ENCODE results near the gene CT45A2.
"Not testable (repeated sequence)": the region's sequence is repeated elsewhere in the genome, so short reads cannot be mapped to it uniquely, and the experiment has no call there.

CT45A2 gene

GRCh38 chrX:135819912-135820311 is at the start of gene CT45A2:
CT45A2 (minus strand) TSS chrX:135820012; CDS start chrX:135816265, 3,747 bp downstream.
- H3K4me3 ChIP-seq (replicated peaks in 1 of 2; ENCODE audit: low read depth in 2 of 2, low read length in 2 of 2); DNase-seq (ENCODE audit: low read depth in 2 of 2): not testable (repeated sequence)

- DNase-seq (ENCODE audit: low read depth in 2 of 2); H3K4me3 ChIP-seq (replicated peaks in 1 of 2; ENCODE audit: low read depth in 2 of 2, low read length in 2 of 2): not testable (repeated sequence)
Measured at GRCh38 chrX:135854438-135854837, 34.6 kb upstream of the CT45A2 start, which contains the start of gene CT45A8. CT45A8 (minus strand) TSS chrX:135854538; CDS start chrX:135850783, 3,755 bp downstream.

- not testable (repeated sequence) for H3K4me3 ChIP-seq (replicated peaks in 1 of 2; ENCODE audit: low read depth in 2 of 2, low read length in 2 of 2); DNase-seq (ENCODE audit: low read depth in 2 of 2)
Measured at GRCh38 chrX:135837180-135837579, 17.4 kb upstream of the CT45A2 start, which contains the start of gene CT45A7. CT45A7 (minus strand) TSS chrX:135837280; CDS start chrX:135833533, 3,747 bp downstream.

GRCh38 chrX:135802687-135803086 is 17.1 kb downstream of the CT45A2 start, which contains the start of gene CT45A6:
CT45A6 (minus strand) TSS chrX:135802787; CDS start chrX:135798993, 3,794 bp downstream.
- not testable (repeated sequence) for DNase-seq (ENCODE audit: low read depth in 2 of 2); H3K4me3 ChIP-seq (replicated peaks in 1 of 2; ENCODE audit: low read depth in 2 of 2, low read length in 2 of 2)

GRCh38 chrX:135785403-135785802 is 34.4 kb downstream of the CT45A2 start, which contains the start of gene CT45A5:
CT45A5 (minus strand) TSS chrX:135785503; CDS start chrX:135781729, 3,774 bp downstream.
- H3K4me3 ChIP-seq (replicated peaks in 1 of 2; ENCODE audit: low read depth in 2 of 2, low read length in 2 of 2); DNase-seq (ENCODE audit: low read depth in 2 of 2): not testable (repeated sequence)

GRCh38 chrX:135768091-135768490 is 51.7 kb downstream of the CT45A2 start, which contains the start of gene CT45A3:
CT45A3 (minus strand) TSS chrX:135768191; CDS start chrX:135764444, 3,747 bp downstream.
- H3K4me3 ChIP-seq (replicated peaks in 1 of 2; ENCODE audit: low read depth in 2 of 2, low read length in 2 of 2); DNase-seq (ENCODE audit: low read depth in 2 of 2): not testable (repeated sequence)

Measured in cardiac fibroblast (primary cell).